Activated T-helper 17 cell treated with anti-CD3 and anti-CD28 coated beads, Interleukin-2, amount 50 U/mL, for 72 hours (primary cell): ENCODE results near the gene ACKR3. TPM values are rescaled to one million over a fixed set of nuclear protein-coding genes. Genes with fewer than 3 reads are reported as not detected.

Source experiments
- ATAC-seq: fragments of 150-1000 bp; cut with Tn5 transposase; replicated peaks from 2 replicates; pipeline ENCODE4 v1.10.0; 2021; ENCODE audit warnings: mild to moderate bottlenecking, moderate library complexity
- H3K27ac Mint-ChIP-seq: one replicate; pipeline ENCODE4 v1.8.0; 2022; ENCODE audit warnings: mixed read lengths
- H3K27me3 Mint-ChIP-seq: one replicate; pipeline ENCODE4 v1.8.0; 2022; ENCODE audit warnings: mixed read lengths
- H3K36me3 Mint-ChIP-seq: one replicate; pipeline ENCODE4 v1.8.0; 2022; ENCODE audit warnings: low read depth, mild to moderate bottlenecking, mixed read lengths
- H3K4me1 Mint-ChIP-seq: one replicate; pipeline ENCODE4 v1.8.0; 2022; ENCODE audit warnings: mixed read lengths
- H3K4me3 Mint-ChIP-seq: one replicate; pipeline ENCODE4 v1.8.0; 2022; ENCODE audit warnings: mild to moderate bottlenecking, mixed read lengths
- H3K9me3 Mint-ChIP-seq: one replicate; pipeline ENCODE4 v1.8.0; 2022; ENCODE audit warnings: mixed read lengths
- total RNA-seq, 2 donors: library from RNA; stranded (reverse); gene quantifications; one replicate each; pipeline ENCODE4 v1.2.3, GENCODE V29; 2022

Gene ACKR3
- total RNA-seq, 2 donors from 2014 or later, result 0.86 to 1.7 TPM

DNA sequence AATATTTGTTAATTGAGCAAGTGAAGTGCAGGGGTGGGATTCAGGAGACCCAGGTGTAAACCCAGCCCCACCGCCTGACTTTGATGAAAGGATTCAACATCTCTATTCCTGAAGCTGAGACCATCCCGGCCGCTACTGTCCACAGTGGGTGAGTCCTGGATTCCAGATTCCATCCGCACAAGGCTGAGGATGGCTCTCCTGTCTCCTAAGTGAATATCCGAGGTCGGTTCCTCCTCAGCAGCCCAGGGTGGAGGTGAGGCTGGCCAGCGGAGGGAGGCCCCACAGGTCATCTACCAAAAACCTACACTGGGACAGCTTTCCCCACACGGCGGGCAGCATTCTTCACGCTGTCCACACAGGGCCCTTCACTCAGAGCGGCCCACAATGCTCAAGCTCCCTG lies 57.6 kb downstream of the ACKR3 start:
- no peak overlapping the region for H3K4me3 Mint-ChIP-seq
- ATAC-seq, result no peak

GRCh38 chr2:236627841-236628240 lies 58.2 kb downstream of the ACKR3 start:
- Mint-ChIP-seq H3K9me3 (no peaks in the 10 kb centered on the region), H3K27me3 (peaks cover 7% of the 10 kb centered on the region), H3K4me3 (no peak overlapping the region), H3K36me3 (no peaks in the 10 kb centered on the region), H3K4me1 (no peaks in the 10 kb centered on the region), H3K27ac (no peak overlapping the region)
- no peak for ATAC-seq

More for the DNA sequence above, 57.6 kb downstream of the ACKR3 start:
- Mint-ChIP-seq H3K4me1 (no peaks in the 10 kb centered on the region), H3K27ac (no peak overlapping the region), H3K9me3 (no peaks in the 10 kb centered on the region), H3K36me3 (no peaks in the 10 kb centered on the region), H3K27me3 (peaks cover 3% of the 10 kb centered on the region)

DNA sequence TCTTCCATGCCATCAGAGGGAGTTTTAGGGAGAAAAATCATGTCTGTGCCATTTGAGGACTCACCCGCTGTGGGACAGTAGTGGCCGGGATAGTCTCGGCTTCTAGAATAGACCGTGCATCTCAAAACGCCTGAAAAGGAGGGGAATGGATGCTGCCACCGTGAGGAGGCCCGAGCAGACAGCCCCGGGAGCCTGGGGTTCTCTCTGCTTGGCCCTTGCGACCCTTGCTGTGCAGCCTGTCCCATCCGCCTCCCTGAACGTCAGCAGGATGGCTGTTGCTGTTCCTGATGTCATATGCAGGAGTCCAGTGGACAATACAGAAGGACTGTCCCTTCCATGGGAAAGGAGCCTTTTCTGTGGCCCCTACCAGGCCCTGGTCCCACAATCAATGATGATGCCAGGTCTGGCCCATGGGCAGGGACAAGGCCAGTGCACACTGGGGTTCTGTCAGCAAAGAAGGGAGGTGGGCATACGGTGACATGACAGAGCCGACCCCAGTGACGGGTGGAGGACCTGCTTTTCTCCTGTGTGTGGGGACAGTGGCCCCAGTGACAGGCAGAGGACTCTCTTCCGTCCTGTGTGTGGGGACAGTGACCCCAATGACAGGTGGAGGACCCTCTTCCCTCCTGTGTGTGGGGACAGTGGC lies 58.8 kb downstream of the ACKR3 start:
- H3K9me3 Mint-ChIP-seq, result no peaks in the 10 kb centered on the region
- H3K27ac Mint-ChIP-seq, result no peak overlapping the region
- no peaks in the 10 kb centered on the region for H3K4me1 Mint-ChIP-seq
- H3K4me3 Mint-ChIP-seq, result no peak overlapping the region
- no peak for ATAC-seq
- H3K36me3 Mint-ChIP-seq, result no peaks in the 10 kb centered on the region
- peaks cover 8% of the 10 kb centered on the region for H3K27me3 Mint-ChIP-seq

DNA sequence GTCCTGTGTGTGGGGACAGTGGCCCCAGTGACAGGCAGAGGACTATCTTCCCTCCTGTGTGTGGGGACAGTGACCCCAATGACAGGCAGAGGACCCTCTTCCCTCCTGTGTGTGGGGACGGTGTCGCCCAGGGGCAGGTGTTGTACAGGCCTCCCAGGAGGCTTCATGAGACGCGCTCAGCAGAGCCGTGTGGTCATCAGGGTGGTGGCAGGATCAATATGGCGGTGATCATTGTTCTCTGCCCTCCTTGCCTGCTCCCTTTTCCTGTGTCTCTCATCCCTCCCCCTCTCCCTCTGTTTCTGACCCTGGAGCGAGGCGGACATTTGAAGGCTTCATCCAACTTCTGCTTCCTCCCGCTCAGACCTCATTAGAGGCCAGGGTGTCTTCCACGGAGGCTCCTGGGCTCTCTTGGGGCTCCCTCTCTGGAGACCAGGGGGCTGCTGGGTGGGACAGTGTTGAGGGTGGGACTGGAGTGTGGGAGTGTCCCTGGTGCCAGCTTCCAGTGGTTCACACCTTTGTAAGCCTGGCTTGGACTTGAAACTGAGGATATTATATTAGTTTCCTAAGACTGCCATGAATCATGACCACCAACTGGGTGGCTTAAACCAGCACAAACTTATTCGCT lies 59.5 kb downstream of the ACKR3 start:
- Mint-ChIP-seq H3K9me3 (no peaks in the 10 kb centered on the region), H3K27me3 (peaks cover 12% of the 10 kb centered on the region), H3K4me3 (no peak overlapping the region), H3K4me1 (no peaks in the 10 kb centered on the region), H3K27ac (no peak overlapping the region), H3K36me3 (no peaks in the 10 kb centered on the region)
- ATAC-seq, result no peak

GRCh38 chr2:236629961-236630872 lies 60.6 kb downstream of the ACKR3 start:
- Mint-ChIP-seq H3K36me3 (no peaks in the 10 kb centered on the region), H3K27me3 (peaks cover 14% of the 10 kb centered on the region), H3K9me3 (no peaks in the 10 kb centered on the region), H3K27ac (no peak overlapping the region), H3K4me1 (no peaks in the 10 kb centered on the region), H3K4me3 (no peak overlapping the region)
- ATAC-seq, result no peak

DNA sequence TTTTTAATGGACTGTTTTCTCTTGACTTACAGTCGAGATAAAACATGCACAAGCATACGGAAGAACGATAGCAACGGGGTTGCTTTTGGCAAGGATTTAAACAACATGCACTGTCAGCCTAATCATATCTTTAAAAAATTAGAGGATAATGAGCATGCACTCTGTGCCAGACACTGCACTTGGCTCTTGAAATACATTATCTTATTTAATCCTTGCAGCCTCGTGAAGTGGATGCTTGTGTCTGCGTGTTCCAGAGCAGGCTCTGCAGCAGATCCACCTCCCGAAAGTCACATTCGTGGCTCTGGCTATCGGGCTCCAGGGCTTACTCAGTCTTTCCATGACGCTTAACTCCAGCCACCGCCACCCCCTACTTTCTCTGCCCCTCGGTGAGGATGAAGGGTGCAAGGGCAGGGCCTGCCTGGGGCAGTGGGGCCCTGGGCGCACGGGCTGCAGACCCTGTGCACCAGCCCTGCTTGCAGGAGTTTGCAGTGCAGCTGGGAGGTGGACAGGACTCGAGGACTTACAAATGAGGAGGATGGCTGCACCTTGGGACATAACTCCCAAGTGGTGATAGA lies 61.7 kb downstream of the ACKR3 start:
- peaks cover 14% of the 10 kb centered on the region for H3K27me3 Mint-ChIP-seq
- H3K9me3 Mint-ChIP-seq, result no peaks in the 10 kb centered on the region
- ATAC-seq, result no peak
- no peaks in the 10 kb centered on the region for H3K36me3 Mint-ChIP-seq
- no peak overlapping the region for H3K4me3 Mint-ChIP-seq
- no peaks in the 10 kb centered on the region for H3K4me1 Mint-ChIP-seq
- no peak overlapping the region for H3K27ac Mint-ChIP-seq

- Mint-ChIP-seq H3K27me3 (peaks cover 14% of the 10 kb centered on the region), H3K27ac (no peak overlapping the region), H3K4me3 (no peak overlapping the region), H3K9me3 (no peaks in the 10 kb centered on the region), H3K36me3 (no peaks in the 10 kb centered on the region), H3K4me1 (no peaks in the 10 kb centered on the region)
- no peak for ATAC-seq
Measured at GRCh38 chr2:236631856-236632291, 62.2 kb downstream of the ACKR3 start.
